Measurements from ENCODE around the gene DOCK1. TPM values are rescaled to one million over a fixed set of nuclear protein-coding genes. Genes with fewer than 3 reads are reported as not detected.

DOCK1 gene
- total RNA-seq, 4 donors from 2014 or later: 50.8 to 59.0 (median 53.6) TPM

- ATAC-seq: no peak
- no peaks in the 10 kb centered on the region for H3K27me3 ChIP-seq
- no peaks in the 10 kb centered on the region for H3K4me1 ChIP-seq
- H3K27ac ChIP-seq: no peak overlapping the region
- no peak for TF ChIP-seq CTCF (IDR thresholded peaks at IDR 0.05)
- no peak for TF ChIP-seq POLR2AphosphoS5 (IDR thresholded peaks at IDR 0.05)
- TF ChIP-seq POLR2A (IDR thresholded peaks at IDR 0.05): no peak
- TF ChIP-seq EP300 (IDR thresholded peaks at IDR 0.05): no peak
- no peak overlapping the region for H3K4me3 ChIP-seq
- peaks cover 0 to 98% of the 10 kb centered on the region in 2 donors for H3K36me3 ChIP-seq
- 83 to 93% methylated on average over 2 to 3 of the region's 5 CpGs for WGBS, 2 donors (ENCODE audit: low coverage in 1 of 2)
- H3K9me3 ChIP-seq: no peaks in the 10 kb centered on the region
Observed at GRCh38 chr10:127442220-127442525, 536.9 kb downstream of the DOCK1 start.

- TF ChIP-seq EP300 (IDR thresholded peaks at IDR 0.05) (no peak), CTCF (IDR thresholded peaks at IDR 0.05) (no peak), POLR2A (IDR thresholded peaks at IDR 0.05) (no peak), POLR2AphosphoS5 (IDR thresholded peaks at IDR 0.05) (no peak)
- ATAC-seq: no peak
- WGBS, 2 donors (ENCODE audit: low coverage in 1 of 2): 100% methylated on average over 1 of the region's 13 CpGs; no CpG with 5 or more reads in 1 of the 2 donors
Observed at GRCh38 chr10:127444155-127444554, 538.9 kb downstream of the DOCK1 start.

GRCh38 chr10:127447197-127447596, 542.0 kb downstream of the DOCK1 start:
- ATAC-seq: no peak
- H3K4me1 ChIP-seq: no peaks in the 10 kb centered on the region
- no peak overlapping the region for H3K4me3 ChIP-seq
- H3K27ac ChIP-seq: no peak overlapping the region
- TF ChIP-seq EP300 (IDR thresholded peaks at IDR 0.05): no peak
- TF ChIP-seq POLR2AphosphoS5 (IDR thresholded peaks at IDR 0.05): no peak
- no peak for TF ChIP-seq CTCF (IDR thresholded peaks at IDR 0.05)
- no peak for TF ChIP-seq POLR2A (IDR thresholded peaks at IDR 0.05)
- WGBS, 2 donors (ENCODE audit: low coverage in 1 of 2): 39 to 78% methylated on average over 2 to 3 of the region's 17 CpGs
- peaks cover 0 to 98% of the 10 kb centered on the region in 2 donors for H3K36me3 ChIP-seq
- H3K9me3 ChIP-seq: no peaks in the 10 kb centered on the region
- H3K27me3 ChIP-seq: no peaks in the 10 kb centered on the region

More at GRCh38 chr10:127444155-127444554, 538.9 kb downstream of the DOCK1 start:
- Histone ChIP-seq H3K27ac (no peak overlapping the region), H3K36me3 (peaks cover 0 to 98% of the 10 kb centered on the region in 2 donors), H3K4me1 (no peaks in the 10 kb centered on the region), H3K4me3 (no peak overlapping the region), H3K27me3 (no peaks in the 10 kb centered on the region), H3K9me3 (no peaks in the 10 kb centered on the region)

GRCh38 chr10:127449490-127449889, 544.3 kb downstream of the DOCK1 start:
- Histone ChIP-seq H3K4me3 (no peak overlapping the region), H3K4me1 (no peaks in the 10 kb centered on the region), H3K36me3 (peaks cover 0 to 94% of the 10 kb centered on the region in 2 donors), H3K27ac (no peak overlapping the region), H3K27me3 (no peaks in the 10 kb centered on the region), H3K9me3 (no peaks in the 10 kb centered on the region)
- 72% methylated on average over 3 of the region's 3 CpGs; no CpG with 5 or more reads in 1 of the 2 donors for WGBS, 2 donors (ENCODE audit: low coverage in 1 of 2)
- TF ChIP-seq EP300 (IDR thresholded peaks at IDR 0.05) (no peak), CTCF (IDR thresholded peaks at IDR 0.05) (no peak), POLR2AphosphoS5 (IDR thresholded peaks at IDR 0.05) (no peak), POLR2A (IDR thresholded peaks at IDR 0.05) (no peak)
- no peak for ATAC-seq

GRCh38 chr10:127450644-127451043, 545.4 kb downstream of the DOCK1 start:
- Histone ChIP-seq H3K27ac (no peak overlapping the region), H3K36me3 (peaks cover 0 to 82% of the 10 kb centered on the region in 2 donors), H3K4me3 (no peak overlapping the region), H3K4me1 (no peaks in the 10 kb centered on the region), H3K9me3 (no peaks in the 10 kb centered on the region), H3K27me3 (no peaks in the 10 kb centered on the region)
- WGBS, 2 donors (ENCODE audit: low coverage in 1 of 2): 80 to 83% methylated on average over 1 of the region's 4 CpGs
- no peak for ATAC-seq
- TF ChIP-seq POLR2AphosphoS5 (IDR thresholded peaks at IDR 0.05): no peak
